Uterus (tissue), 4 donors: ENCODE results near the gene LAMB3. TPM values are rescaled to one million over a fixed set of nuclear protein-coding genes. Genes with fewer than 3 reads are reported as not detected.
A peak's percentile ranks its signal among the peaks of the same experiment; 100 is the strongest.

Source experiments
- DNase-seq, 2 donors: peaks; one replicate each; pipeline ENCODE4 v3.0.0-alpha.2; 2019 to 2020
- H3K27ac ChIP-seq, 2 donors: fragments of 200-600 bp; sonication (generic); 1 replicate in 1 of 2; 2 replicates in 1 of 2; pipeline ENCODE4 v1.5.1; 2016 to 2018
- H3K27me3 ChIP-seq, 2 donors: fragments of 200-600 bp; sonication (generic); one replicate each; pipeline ENCODE4 v1.5.1; 2018 to 2019; ENCODE audit warnings: control low read depth in 1 of 2
- H3K36me3 ChIP-seq, 2 donors: fragments of 200-600 bp; sonication (generic); one replicate each; pipeline ENCODE4 v1.5.1; 2019; ENCODE audit warnings: control low read depth in 1 of 2
- H3K4me1 ChIP-seq, 2 donors: fragments of 200-600 bp; sonication (generic); one replicate each; pipeline ENCODE4 v1.5.1; 2018 to 2019; ENCODE audit warnings: control low read depth in 1 of 2
- H3K4me3 ChIP-seq, 2 donors: fragments of 200-600 bp; sonication (generic); 1 replicate in 1 of 2; 2 replicates in 1 of 2; pipeline ENCODE4 v1.5.1; 2018 to 2019; ENCODE audit warnings: mild to moderate bottlenecking in 1 of 2
- H3K9me3 ChIP-seq, 2 donors: fragments of 200-600 bp; sonication (generic); one replicate each; pipeline ENCODE4 v1.5.1; 2019; ENCODE audit warnings: control low read depth in 1 of 2
- POLR2A ChIP-seq, 2 donors: fragments of 450-650 bp; IDR thresholded peaks; one replicate each; pipeline ENCODE4 v1.6.1; 2016; ENCODE audit warnings: antibody characterized with exemption in 2 of 2, mild to moderate bottlenecking in 1 of 2, moderate library complexity in 1 of 2
- intact Hi-C: fragments of 100-400 bp; cut with DNase I; formaldehyde crosslinking; loops from one replicate; pipeline ENCODE4 v1.15.1; 2023; ENCODE audit warnings: low total_unique reads
- total RNA-seq, 4 donors: library from RNA; depleted of rRNA in 3 of 4; stranded (reverse); fragments of >200 nt in 3 of 4; gene quantifications; one replicate each; pipeline versions ENCODE4 v1.1.0 to v1.2.4, GENCODE V29; 2014 to 2023
- TF ChIP-seq, protein P1 (sequence below), 4 experiments: fragments of 200-600 bp in 2 of 4; fragments of 450-650 bp in 2 of 4; sonication (generic) in 2 of 4; IDR thresholded peaks; one replicate each; pipeline ENCODE4 v1.5.1; 2016 to 2019; ENCODE audit warnings: antibody characterized with exemption in 4 of 4, mild to moderate bottlenecking in 2 of 4, moderate library complexity in 1 of 4
- donor health status: DM: yes; HTN: yes; CAD: no.

LAMB3 gene
- total RNA-seq, 4 donors from 2014 or later, result under 0.01 to 17.4 (median 0.37) TPM; not detected in 1

DNA sequence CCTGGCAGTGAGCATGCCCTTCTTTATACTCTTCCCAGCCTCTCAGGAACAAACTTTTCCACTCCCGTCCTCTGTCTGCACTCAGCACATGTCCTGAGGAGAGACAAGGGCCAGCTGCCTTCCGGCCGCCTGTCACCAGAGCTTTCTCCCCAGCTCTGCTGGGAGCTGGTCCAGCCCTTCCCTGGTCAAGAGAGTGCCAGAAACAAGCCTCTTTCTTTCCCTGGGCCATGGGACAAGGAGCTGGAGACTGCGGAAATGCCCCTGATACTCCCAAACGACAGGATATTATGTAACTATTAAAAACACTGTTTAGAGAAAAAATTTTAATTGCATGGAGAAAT is 10.4 kb downstream of the LAMB3 start:
- Histone ChIP-seq H3K27me3 (no peaks in the 10 kb centered on the region), H3K4me1 (peaks cover 6 to 12% of the 10 kb centered on the region in 2 donors), H3K9me3 (no peaks in the 10 kb centered on the region), H3K36me3 (no peaks in the 10 kb centered on the region), H3K4me3 (no peak overlapping the region), H3K27ac (peak overlapping the region; percentile 66 to 77)
- peak; percentile 68 to 84 for DNase-seq
- intact Hi-C loops, result no loop called here
- TF ChIP-seq, protein P1, sequence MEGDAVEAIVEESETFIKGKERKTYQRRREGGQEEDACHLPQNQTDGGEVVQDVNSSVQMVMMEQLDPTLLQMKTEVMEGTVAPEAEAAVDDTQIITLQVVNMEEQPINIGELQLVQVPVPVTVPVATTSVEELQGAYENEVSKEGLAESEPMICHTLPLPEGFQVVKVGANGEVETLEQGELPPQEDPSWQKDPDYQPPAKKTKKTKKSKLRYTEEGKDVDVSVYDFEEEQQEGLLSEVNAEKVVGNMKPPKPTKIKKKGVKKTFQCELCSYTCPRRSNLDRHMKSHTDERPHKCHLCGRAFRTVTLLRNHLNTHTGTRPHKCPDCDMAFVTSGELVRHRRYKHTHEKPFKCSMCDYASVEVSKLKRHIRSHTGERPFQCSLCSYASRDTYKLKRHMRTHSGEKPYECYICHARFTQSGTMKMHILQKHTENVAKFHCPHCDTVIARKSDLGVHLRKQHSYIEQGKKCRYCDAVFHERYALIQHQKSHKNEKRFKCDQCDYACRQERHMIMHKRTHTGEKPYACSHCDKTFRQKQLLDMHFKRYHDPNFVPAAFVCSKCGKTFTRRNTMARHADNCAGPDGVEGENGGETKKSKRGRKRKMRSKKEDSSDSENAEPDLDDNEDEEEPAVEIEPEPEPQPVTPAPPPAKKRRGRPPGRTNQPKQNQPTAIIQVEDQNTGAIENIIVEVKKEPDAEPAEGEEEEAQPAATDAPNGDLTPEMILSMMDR (IDR thresholded peaks at IDR 0.05), result no peak
- no peak for TF ChIP-seq POLR2A (IDR thresholded peaks at IDR 0.05)

DNA sequence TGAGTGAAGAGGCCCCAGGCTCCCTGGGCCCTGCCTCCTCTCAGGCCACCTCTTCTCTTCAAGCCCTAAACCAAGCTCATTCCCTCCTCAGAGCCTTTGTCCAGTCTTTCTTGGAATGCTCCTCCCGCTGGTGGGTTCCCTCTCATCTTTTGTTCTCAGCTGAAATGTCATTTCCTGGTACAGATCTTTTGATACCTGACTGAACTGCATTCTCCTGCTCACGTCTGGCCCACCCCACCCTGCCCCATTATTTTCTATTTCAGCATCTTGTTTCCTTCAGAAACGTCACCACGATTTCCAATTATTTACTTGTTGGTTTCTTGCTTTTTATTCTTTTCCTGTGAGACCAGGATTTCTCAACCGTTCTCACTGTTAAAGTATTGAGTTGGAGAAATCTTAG is 16.4 kb downstream of the LAMB3 start:
- no peak for TF ChIP-seq POLR2A (IDR thresholded peaks at IDR 0.05)
- TF ChIP-seq, protein P1 (IDR thresholded peaks at IDR 0.05), result no peak

DNA sequence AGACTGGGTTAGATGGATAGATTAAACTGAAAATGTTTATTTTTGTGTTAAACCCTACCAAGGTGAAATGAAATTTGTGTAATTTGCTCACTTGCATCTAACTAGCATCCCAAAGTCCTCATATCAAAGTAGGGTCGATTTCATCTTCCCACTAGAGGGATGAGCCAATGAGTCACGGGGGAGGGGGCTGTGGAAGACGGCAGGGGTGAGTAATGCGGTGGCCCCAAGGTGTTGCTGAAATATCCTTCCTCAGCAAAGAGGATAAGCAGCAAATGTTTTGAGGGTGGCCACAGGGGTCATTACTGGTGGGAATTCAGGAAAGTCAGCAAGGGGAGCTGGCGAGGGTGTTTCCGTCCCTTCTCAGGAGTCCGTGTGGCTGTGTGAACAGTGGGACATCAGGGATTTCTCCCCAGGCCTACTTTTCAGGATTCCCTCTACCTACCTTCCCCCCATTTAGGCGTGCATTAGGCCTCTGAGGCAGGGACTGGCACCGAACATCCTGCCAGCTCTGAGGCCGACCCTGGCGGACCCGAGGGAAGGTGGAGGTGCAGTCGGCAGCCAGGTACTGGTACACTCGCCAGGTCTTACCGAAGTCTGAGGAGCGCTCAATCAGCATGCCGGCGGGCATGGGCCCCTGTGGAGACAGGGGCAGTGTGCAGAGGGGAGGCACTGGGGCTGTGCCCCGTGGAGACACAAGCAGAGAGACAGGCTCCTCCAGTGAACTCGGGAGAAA is 18.1 kb downstream of the LAMB3 start:
- Histone ChIP-seq H3K9me3 (no peaks in the 10 kb centered on the region), H3K27me3 (no peaks in the 10 kb centered on the region), H3K4me3 (no peak overlapping the region), H3K27ac (no peak overlapping the region), H3K36me3 (no peaks in the 10 kb centered on the region), H3K4me1 (no peaks in the 10 kb centered on the region)
- intact Hi-C loops, result no loop called here
- no peak for DNase-seq
- TF ChIP-seq, protein P1 (IDR thresholded peaks at IDR 0.05), result no peak
- no peak for TF ChIP-seq POLR2A (IDR thresholded peaks at IDR 0.05)

More for the DNA sequence above, 16.4 kb downstream of the LAMB3 start:
- no peaks in the 10 kb centered on the region for H3K36me3 ChIP-seq
- H3K9me3 ChIP-seq, result no peaks in the 10 kb centered on the region
- H3K4me1 ChIP-seq, result no peaks in the 10 kb centered on the region
- no peak overlapping the region for H3K4me3 ChIP-seq
- intact Hi-C loops, result no loop called here
- H3K27me3 ChIP-seq, result no peaks in the 10 kb centered on the region
- DNase-seq, result no peak
- H3K27ac ChIP-seq, result no peak overlapping the region

DNA sequence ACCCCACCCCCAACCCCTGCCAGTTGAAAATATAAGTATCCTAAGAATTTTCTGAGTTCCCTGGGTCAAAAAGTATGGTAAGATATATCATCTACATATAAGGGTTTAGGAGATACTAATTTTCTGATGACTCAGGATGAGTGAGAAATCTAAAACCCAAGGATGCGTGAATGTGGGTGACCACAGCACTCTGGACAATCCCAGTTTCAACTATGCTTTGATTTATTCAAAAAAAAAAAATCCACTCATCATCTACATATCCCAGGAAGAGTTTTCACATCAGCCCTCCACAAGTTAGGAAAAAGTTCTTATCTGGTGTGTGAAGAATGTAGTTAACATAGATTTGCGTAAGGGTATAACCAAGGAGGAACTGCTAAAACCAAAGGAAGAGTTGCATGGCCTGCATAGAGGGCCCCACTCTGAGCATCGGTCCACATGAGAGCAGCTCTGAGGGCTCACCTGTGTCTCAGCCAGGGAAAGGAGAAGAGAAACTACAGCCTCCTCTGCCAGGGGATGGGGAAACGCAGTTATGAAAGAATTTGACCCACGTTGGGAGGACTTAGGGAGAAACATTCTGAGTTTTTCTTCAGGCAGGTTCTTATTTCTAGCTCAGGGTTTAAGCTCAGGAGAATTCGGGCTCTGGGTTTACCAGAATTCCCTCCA is 18.8 kb downstream of the LAMB3 start:
- H3K4me3 ChIP-seq, result no peak overlapping the region
- intact Hi-C loops, result no loop called here
- no peaks in the 10 kb centered on the region for H3K36me3 ChIP-seq
- H3K27ac ChIP-seq, result no peak overlapping the region
- no peaks in the 10 kb centered on the region for H3K27me3 ChIP-seq
- H3K9me3 ChIP-seq, result no peaks in the 10 kb centered on the region
- no peak for DNase-seq
- H3K4me1 ChIP-seq, result no peaks in the 10 kb centered on the region
- TF ChIP-seq, protein P1 (IDR thresholded peaks at IDR 0.05), result no peak
- no peak for TF ChIP-seq POLR2A (IDR thresholded peaks at IDR 0.05)
